ENCODE results near the gene PTH2. TPM values are rescaled to one million over a fixed set of nuclear protein-coding genes. Genes with fewer than 3 reads are reported as not detected.
"Not testable (repeated sequence)": the region's sequence is repeated elsewhere in the genome, so short reads cannot be mapped to it uniquely, and the experiment has no call there.

PTH2 gene
- polyA plus RNA-seq, 1 donor: not detected

GRCh38 chr19:49382639-49383038, 40.6 kb downstream of the PTH2 start:
- Histone ChIP-seq H3K4me3 (ENCODE audit: low read length) (no peak overlapping the region), H3K27ac (ENCODE audit: low read length) (no peak overlapping the region), H3K4me1 (ENCODE audit: control insufficient read depth, insufficient read depth, low read length) (no peaks in the 10 kb centered on the region), H3K9me3 (ENCODE audit: control insufficient read depth, low read depth, low read length) (peaks cover 4% of the 10 kb centered on the region), H3K27me3 (ENCODE audit: control insufficient read depth, insufficient read depth, low read length) (no peaks in the 10 kb centered on the region), H3K36me3 (ENCODE audit: control insufficient read depth, insufficient read depth, low read length) (no peaks in the 10 kb centered on the region)
- DNase-seq: no peak
- 92% methylated on average over 3 of the region's 5 CpGs for WGBS (ENCODE audit: insufficient coverage, low lambda C conversion rate)

GRCh38 chr19:49380391-49380790, 42.9 kb downstream of the PTH2 start:
- peaks cover 4% of the 10 kb centered on the region for H3K9me3 ChIP-seq (ENCODE audit: control insufficient read depth, low read depth, low read length)
- no peak for DNase-seq
- H3K36me3 ChIP-seq (ENCODE audit: control insufficient read depth, insufficient read depth, low read length): no peaks in the 10 kb centered on the region
- no peak overlapping the region for H3K27ac ChIP-seq (ENCODE audit: low read length)
- H3K4me3 ChIP-seq (ENCODE audit: low read length): no peak overlapping the region
- H3K27me3 ChIP-seq (ENCODE audit: control insufficient read depth, insufficient read depth, low read length): no peaks in the 10 kb centered on the region
- no peaks in the 10 kb centered on the region for H3K4me1 ChIP-seq (ENCODE audit: control insufficient read depth, insufficient read depth, low read length)
- WGBS (ENCODE audit: insufficient coverage, low lambda C conversion rate): no CpG with 5 or more reads among the region's 3 CpGs

GRCh38 chr19:49378512-49378911, 44.7 kb downstream of the PTH2 start:
- Histone ChIP-seq H3K4me1 (ENCODE audit: control insufficient read depth, insufficient read depth, low read length) (no peaks in the 10 kb centered on the region), H3K27me3 (ENCODE audit: control insufficient read depth, insufficient read depth, low read length) (no peaks in the 10 kb centered on the region), H3K4me3 (ENCODE audit: low read length) (no peak overlapping the region), H3K9me3 (ENCODE audit: control insufficient read depth, low read depth, low read length) (peaks cover 4% of the 10 kb centered on the region), H3K36me3 (ENCODE audit: control insufficient read depth, insufficient read depth, low read length) (no peaks in the 10 kb centered on the region), H3K27ac (ENCODE audit: low read length) (no peak overlapping the region)
- DNase-seq: no peak
- WGBS (ENCODE audit: insufficient coverage, low lambda C conversion rate): 100% methylated on average over 1 of the region's 3 CpGs

- H3K36me3 ChIP-seq (ENCODE audit: control insufficient read depth, insufficient read depth, low read length): no peaks in the 10 kb centered on the region
- no peaks in the 10 kb centered on the region for H3K27me3 ChIP-seq (ENCODE audit: control insufficient read depth, insufficient read depth, low read length)
- no peaks in the 10 kb centered on the region for H3K4me1 ChIP-seq (ENCODE audit: control insufficient read depth, insufficient read depth, low read length)
- H3K4me3 ChIP-seq (ENCODE audit: low read length): no peak overlapping the region
- H3K27ac ChIP-seq (ENCODE audit: low read length): no peak overlapping the region
- no peaks in the 10 kb centered on the region for H3K9me3 ChIP-seq (ENCODE audit: control insufficient read depth, low read depth, low read length)
- WGBS (ENCODE audit: insufficient coverage, low lambda C conversion rate): 100% methylated on average over 1 of the region's 16 CpGs
- no peak for DNase-seq
These were observed 48.4 kb downstream of the PTH2 start for GRCh38 chr19:49374665-49375434.

GRCh38 chr19:49373174-49373573, 50.1 kb downstream of the PTH2 start:
- H3K27me3 ChIP-seq (ENCODE audit: control insufficient read depth, insufficient read depth, low read length); DNase-seq; H3K9me3 ChIP-seq (ENCODE audit: control insufficient read depth, low read depth, low read length); H3K27ac ChIP-seq (ENCODE audit: low read length); H3K4me1 ChIP-seq (ENCODE audit: control insufficient read depth, insufficient read depth, low read length); H3K4me3 ChIP-seq (ENCODE audit: low read length); H3K36me3 ChIP-seq (ENCODE audit: control insufficient read depth, insufficient read depth, low read length): not testable (repeated sequence)
- no CpG with 5 or more reads among the region's 3 CpGs for WGBS (ENCODE audit: insufficient coverage, low lambda C conversion rate)

Other genes starting within 250 kb of the PTH2 start
- 0.61 TPM for gene SLC6A16, start 98.2 kb downstream of the PTH2 start, polyA plus RNA-seq
- 5.9 TPM for gene CD37, start 88.0 kb downstream of the PTH2 start, polyA plus RNA-seq
- gene TEAD2, start 61.0 kb downstream of the PTH2 start, polyA plus RNA-seq: 17.2 TPM
- gene DKKL1, start 59.6 kb downstream of the PTH2 start, polyA plus RNA-seq: 0.91 TPM
- not detected for gene KASH5, start 35.2 kb downstream of the PTH2 start, polyA plus RNA-seq
- gene GFY, start 1.9 kb upstream of the PTH2 start, polyA plus RNA-seq: not detected
- 0.19 TPM for gene SLC17A7, start 18.1 kb upstream of the PTH2 start, polyA plus RNA-seq
- gene PIH1D1, start 28.4 kb upstream of the PTH2 start, polyA plus RNA-seq: 80.8 TPM
- 27.5 TPM for gene ALDH16A1, start 29.8 kb upstream of the PTH2 start, polyA plus RNA-seq
- gene FLT3LG, start 50.8 kb upstream of the PTH2 start, polyA plus RNA-seq: 6.6 TPM
- gene RPL13A, start 64.2 kb upstream of the PTH2 start, polyA plus RNA-seq: 3,839 TPM
- gene RPS11, start 73.0 kb upstream of the PTH2 start, polyA plus RNA-seq: 3,330 TPM
- gene FCGRT, start 89.2 kb upstream of the PTH2 start, polyA plus RNA-seq: 510 TPM
- gene RCN3, start 104.6 kb upstream of the PTH2 start, polyA plus RNA-seq: 59.7 TPM
- 51.3 TPM for gene NOSIP, start 157.1 kb upstream of the PTH2 start, polyA plus RNA-seq
- gene PRRG2, start 157.9 kb upstream of the PTH2 start, polyA plus RNA-seq: 11.4 TPM
- gene PRR12, start 167.7 kb upstream of the PTH2 start, polyA plus RNA-seq: 19.1 TPM
- gene RRAS, start 216.7 kb upstream of the PTH2 start, polyA plus RNA-seq: 36.8 TPM
- 35.4 TPM for gene SCAF1, start 218.8 kb upstream of the PTH2 start, polyA plus RNA-seq
- 95.2 TPM for gene IRF3, start 242.4 kb upstream of the PTH2 start, polyA plus RNA-seq
- 22.4 TPM for gene BCL2L12, start 242.5 kb upstream of the PTH2 start, polyA plus RNA-seq